Iris pigment epithelial cell (primary cell): Measurements from ENCODE around the gene CMIP.
A peak's percentile ranks its signal among the peaks of the same experiment; 100 is the strongest.

Experiments
- DNase-seq: peaks from one replicate; pipeline ENCODE4 v3.0.0-alpha.2; 2011; ENCODE audit warnings: low read depth

Gene CMIP

GRCh38 chr16:81624760-81625543 lies 180.3 kb downstream of the CMIP start:
- no peak for DNase-seq

DNA sequence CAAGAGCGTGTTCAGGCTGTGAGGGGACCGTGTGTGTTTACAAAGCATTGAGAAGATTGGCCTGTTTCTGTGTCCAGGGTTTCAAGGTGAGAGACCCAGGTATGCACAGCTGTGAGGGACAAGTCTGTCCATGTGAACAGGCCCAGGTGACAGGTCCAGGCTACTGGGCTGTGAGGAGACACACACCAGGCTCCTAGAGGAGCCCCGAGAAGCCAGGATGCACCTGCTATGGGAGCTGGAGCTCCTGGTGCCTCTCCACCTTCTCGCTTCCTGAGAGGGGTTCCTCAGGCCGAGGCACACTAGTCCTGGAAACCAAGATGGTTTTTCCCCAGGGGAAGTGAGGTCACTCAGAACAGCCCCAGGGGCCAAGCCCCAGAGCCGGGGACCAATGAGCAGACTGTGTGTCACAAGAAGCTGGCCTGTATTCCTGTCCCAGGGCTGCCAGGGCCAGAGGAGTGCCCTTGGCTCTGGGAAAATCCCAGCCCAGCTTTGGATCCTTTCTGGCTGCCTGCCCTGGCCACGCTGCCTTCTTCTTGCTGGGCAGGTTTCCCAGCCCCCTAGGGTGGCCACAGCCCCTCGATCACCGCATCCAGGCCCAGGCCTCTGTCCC lies 181.0 kb downstream of the CMIP start:
- peak; percentile 20 for DNase-seq

DNA sequence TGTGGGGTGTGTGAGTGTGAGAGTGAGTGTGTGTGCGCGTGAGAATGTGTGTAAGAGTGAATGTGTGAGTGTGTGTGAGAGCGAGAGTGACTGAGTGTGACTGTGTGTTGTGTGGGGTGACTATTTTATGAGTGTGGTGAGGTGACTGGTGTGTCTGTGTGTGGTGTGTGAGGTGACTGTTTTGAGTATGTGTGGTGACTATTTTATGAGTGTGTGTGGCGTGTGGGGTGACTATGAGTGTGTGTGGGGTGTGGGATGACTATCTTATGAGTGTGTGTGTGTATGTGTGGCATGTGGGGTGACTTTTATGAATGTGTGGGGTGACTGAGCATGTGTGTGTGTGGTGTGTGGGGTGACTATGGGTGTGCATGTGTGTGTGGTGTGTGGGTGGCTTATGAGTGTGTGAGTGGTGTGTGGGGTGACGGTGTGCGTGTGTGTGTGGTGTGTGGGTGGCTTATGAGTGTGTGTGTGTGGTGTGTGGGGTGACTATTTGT lies 181.6 kb downstream of the CMIP start:
- DNase-seq: no peak

GRCh38 chr16:81627024-81627423 lies 182.4 kb downstream of the CMIP start:
- peak; percentile 43 for DNase-seq

GRCh38 chr16:81627729-81628244 lies 183.2 kb downstream of the CMIP start:
- DNase-seq: no peak

GRCh38 chr16:81629034-81629802 lies 184.6 kb downstream of the CMIP start:
- no peak for DNase-seq

- DNase-seq: no peak
Measured at GRCh38 chr16:81629896-81630634, 185.5 kb downstream of the CMIP start.

DNA sequence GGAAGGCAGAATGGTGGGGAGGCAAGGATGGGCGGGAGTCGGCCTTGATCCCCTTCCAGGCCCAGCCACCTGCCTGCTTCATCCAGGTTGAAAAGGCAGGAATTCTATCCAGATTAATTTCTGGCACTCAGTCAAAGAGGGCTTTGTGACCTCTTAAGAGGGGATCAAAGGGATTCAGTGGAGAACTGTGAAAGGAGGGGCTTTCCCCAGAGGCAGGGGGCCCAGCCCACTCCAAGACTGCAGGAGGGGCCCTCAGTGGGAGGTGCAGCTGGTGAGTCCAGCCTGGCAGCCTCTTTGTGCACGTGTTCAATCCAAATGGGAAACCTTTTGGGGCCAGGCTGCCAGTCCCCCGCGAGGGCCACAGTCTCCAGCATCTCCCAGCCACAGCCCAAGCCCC lies 186.0 kb downstream of the CMIP start:
- DNase-seq: no peak

- peak; percentile 86 for DNase-seq
Measured at GRCh38 chr16:81632392-81633146, 188.0 kb downstream of the CMIP start.

GRCh38 chr16:81633147-81633619 lies 188.6 kb downstream of the CMIP start:
- no peak for DNase-seq

GRCh38 chr16:81633680-81634379 lies 189.2 kb downstream of the CMIP start:
- no peak for DNase-seq

DNA sequence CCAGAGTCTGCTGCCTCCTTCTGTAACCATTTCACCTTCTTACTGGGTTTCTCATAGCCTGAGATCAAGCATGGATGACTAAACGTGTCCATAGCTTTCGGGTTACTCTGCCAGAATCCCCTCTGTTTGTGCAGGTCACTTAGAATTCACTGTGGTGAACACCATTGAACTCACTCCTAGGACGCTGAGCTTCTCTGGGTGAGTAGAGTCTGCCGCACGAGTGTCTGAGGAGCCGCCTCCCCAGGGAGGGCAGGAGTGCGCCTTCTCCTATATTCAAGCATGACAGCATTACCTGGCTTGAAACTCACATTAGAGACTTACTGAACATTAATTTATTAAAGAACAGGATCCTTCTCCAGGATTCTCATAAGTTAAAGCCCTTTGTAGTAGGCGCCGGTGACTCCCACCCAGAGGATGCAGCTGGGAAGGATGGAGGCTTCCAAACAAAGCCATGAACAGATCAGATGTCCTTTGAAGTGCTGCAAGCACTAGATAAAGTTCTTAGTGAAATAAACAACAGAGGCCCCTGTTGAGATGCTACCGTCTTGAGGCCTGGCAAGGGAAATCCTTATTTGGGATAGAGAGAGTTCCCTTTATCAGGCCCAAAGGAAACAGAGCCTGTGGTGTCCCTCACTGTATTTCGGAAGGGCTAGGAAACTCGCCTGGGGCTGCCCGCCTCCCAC lies 189.9 kb downstream of the CMIP start:
- peak; percentile 69 for DNase-seq

DNA sequence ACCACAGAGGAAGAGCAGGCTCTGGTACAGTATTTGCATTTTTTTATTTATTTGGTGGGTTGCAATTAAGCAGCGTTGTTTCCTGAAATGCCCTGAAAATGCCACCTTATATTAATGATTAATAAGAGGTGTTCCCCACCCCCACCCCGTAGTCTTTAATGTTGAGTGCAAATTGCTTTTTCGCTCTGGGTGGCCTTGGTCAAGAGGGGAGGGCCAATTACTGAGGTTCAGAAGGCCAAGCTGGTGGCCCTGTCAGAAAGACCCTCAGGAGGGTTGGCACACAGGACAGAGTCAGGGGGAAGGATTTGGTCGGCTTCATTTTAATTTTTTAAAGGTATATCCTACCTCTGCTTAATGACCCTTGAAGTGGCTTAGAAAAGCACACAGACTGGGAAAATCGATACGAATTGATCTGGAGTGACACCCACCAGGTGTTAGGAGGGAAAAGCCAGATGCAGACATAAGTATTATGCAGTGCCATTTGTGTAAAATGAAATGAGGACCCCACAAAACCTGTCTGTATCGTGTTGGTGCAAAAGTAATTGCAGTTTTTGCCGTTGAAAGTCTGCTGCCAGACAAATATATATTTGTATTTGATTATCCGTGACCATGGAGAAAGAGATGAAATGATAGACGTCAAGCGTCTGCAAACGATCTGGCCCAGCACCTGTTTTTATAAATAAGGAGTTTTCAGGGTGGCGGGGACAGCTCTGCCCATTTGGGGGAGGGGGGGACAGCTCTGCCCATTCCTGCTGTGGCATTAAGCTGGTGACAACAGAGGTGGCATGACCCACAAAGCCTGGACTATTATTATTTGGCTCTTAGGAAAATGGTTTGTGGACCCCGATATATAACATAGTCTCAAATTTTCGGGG lies 190.7 kb downstream of the CMIP start:
- DNase-seq: no peak

GRCh38 chr16:81636298-81636993 lies 191.8 kb downstream of the CMIP start:
- no peak for DNase-seq

- no peak for DNase-seq
Measured at GRCh38 chr16:81637336-81638235, 193.0 kb downstream of the CMIP start.

DNA sequence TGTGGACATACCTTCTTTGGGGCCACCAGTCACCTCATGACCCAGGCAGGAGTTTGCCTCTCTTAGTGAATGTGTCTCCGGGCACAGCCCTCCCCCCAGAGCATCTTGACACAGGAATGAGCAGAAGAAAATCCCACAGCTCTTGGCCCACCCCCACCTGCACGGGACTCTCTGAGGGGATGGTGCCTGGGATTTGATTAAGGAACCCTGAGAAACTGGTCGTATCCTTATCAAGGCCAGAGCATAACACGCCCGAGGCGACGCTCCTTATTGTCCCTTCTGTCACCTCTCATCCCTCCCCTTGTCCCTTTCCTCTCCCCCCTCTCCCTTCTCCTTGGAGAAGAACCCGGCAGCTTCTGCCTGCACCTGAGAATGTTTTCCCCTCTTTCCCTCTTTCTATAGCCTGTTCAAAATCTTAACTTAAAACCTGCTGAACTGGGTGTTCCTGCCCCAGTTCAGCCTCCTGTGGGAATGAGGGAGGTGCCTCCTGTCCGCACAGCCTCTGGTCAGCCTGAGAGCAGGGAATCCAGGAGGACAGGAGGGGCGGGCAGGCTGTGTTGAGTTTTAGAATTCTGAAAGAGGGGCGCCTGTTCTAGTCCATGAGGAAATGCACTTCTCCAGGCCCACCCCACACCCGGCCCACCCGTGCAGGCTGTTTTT lies 193.8 kb downstream of the CMIP start:
- no peak for DNase-seq

DNA sequence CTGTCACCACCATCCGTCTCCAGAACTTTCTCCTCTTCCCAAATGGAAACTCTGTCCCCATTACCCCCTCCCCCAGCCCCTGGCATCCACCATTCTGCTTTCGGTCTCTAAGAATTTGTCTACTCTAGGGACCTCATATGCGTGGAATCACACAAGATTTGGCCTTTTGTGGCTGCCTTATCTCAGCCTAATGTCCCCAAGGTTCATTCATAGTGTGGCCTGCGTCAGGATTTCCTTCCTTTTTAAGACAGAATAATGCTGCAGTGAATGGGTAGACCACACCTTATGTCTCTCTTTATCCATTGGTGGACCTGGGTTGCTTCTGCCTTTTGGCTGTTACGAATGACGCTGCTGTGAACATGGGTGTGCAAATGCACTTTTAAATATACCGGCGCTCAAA lies 194.7 kb downstream of the CMIP start:
- DNase-seq: no peak
